Spleen (tissue), 11 donors: ENCODE results near the gene TMEM217. TPM values are rescaled to one million over a fixed set of nuclear protein-coding genes. Genes with fewer than 3 reads are reported as not detected.

Experiments
- DNase-seq: peaks from one replicate; pipeline ENCODE4 v3.0.0-alpha.2; 2020
- H3K27ac ChIP-seq, 8 donors: fragments of 200-600 bp; sonication (generic) in 7 of 8; 1 replicate in 4 of 8; 2 replicates in 4 of 8; pipeline versions ENCODE4 v1.5.0 to v1.8.0; 2016 to 2021; ENCODE audit warnings: inconsistent platforms in 4 of 8, mild to moderate bottlenecking in 4 of 8, moderate library complexity in 1 of 8
- H3K27me3 ChIP-seq, 7 donors: fragments of 200-600 bp; sonication (generic) in 6 of 7; replicated peaks in 1 of 7; 1 replicate in 4 of 7; 2 replicates in 3 of 7; pipeline versions ENCODE4 v1.5.0 to v1.8.0; 2016 to 2021; ENCODE audit warnings: inconsistent platforms in 3 of 7, mild to moderate bottlenecking in 1 of 7
- H3K36me3 ChIP-seq, 6 donors: fragments of 200-600 bp; sonication (generic) in 5 of 6; 1 replicate in 4 of 6; 2 replicates in 2 of 6; pipeline versions ENCODE4 v1.5.0 to v1.8.0; 2016 to 2021; ENCODE audit warnings: inconsistent platforms in 2 of 6
- H3K4me1 ChIP-seq, 6 donors: fragments of 200-600 bp; sonication (generic) in 5 of 6; 1 replicate in 3 of 6; 2 replicates in 3 of 6; pipeline versions ENCODE4 v1.5.0 to v1.8.0; 2016 to 2021; ENCODE audit warnings: inconsistent platforms in 3 of 6
- H3K4me3 ChIP-seq, 8 donors: fragments of 200-600 bp; sonication (generic) in 7 of 8; 1 replicate in 4 of 8; 2 replicates in 4 of 8; pipeline versions ENCODE4 v1.5.0 to v1.8.0; 2016 to 2021; ENCODE audit warnings: inconsistent platforms in 4 of 8, mild to moderate bottlenecking in 4 of 8, moderate library complexity in 2 of 8
- H3K9me3 ChIP-seq, 8 donors: fragments of 200-600 bp; sonication (generic) in 7 of 8; 1 replicate in 4 of 8; 2 replicates in 4 of 8; pipeline versions ENCODE4 v1.5.0 to v1.8.0; 2016 to 2021; ENCODE audit warnings: inconsistent platforms in 4 of 8
- CTCF ChIP-seq, 11 experiments: fragments of 200-600 bp in 7 of 11; fragments of 450-650 bp in 4 of 11; sonication (generic) in 4 of 11; IDR thresholded peaks in 8 of 11; conservative IDR thresholded peaks in 3 of 11; 1 replicate in 7 of 11; 2 replicates in 4 of 11; pipeline versions ENCODE4 v1.4.0 to v1.8.0; 2016 to 2021; ENCODE audit warnings: antibody characterized with exemption in 11 of 11, inconsistent platforms in 4 of 11, mild to moderate bottlenecking in 1 of 11
- POLR2A ChIP-seq, 3 donors: fragments of 450-650 bp; IDR thresholded peaks; one replicate each; pipeline ENCODE4 v1.5.1; 2017; ENCODE audit warnings: antibody characterized with exemption in 3 of 3, mild to moderate bottlenecking in 1 of 3
- POLR2AphosphoS5 ChIP-seq, 3 donors: sonication (generic); formaldehyde crosslinking; IDR thresholded peaks; one replicate each; pipeline ENCODE4 v1.5.1; 2017; ENCODE audit warnings: antibody characterized with exemption in 3 of 3
- WGBS, 5 donors: extraction: QIAGEN DNeasy Blood & Tissue Kit in 3 of 5; methylation state at CpG; one replicate each; pipeline versions ENCODE4 v1.1.5 to v1.1.7; 2013 to 2018; 5-methylcytosine and 5-hydroxymethylcytosine counted together
- intact Hi-C: fragments of 100-400 bp; cut with DNase I; formaldehyde crosslinking; loops from one replicate; pipeline ENCODE4 v1.15.0; 2023; ENCODE audit warnings: low total_unique reads
- polyA plus RNA-seq, 3 donors: library from polyadenylated mRNA; stranded (reverse); fragments of 200-250 nt; gene quantifications; one replicate each; pipeline ENCODE4 v1.2.1, GENCODE V29; 2013
- total RNA-seq, 7 donors: library from RNA; depleted of rRNA in 3 of 7; stranded (reverse); fragments of >200 nt in 3 of 7; fragmentation: NEBNext Ultra II Directional in 4 of 7; extraction: Animal tissue kit (Norgen Biotek cat#: 25700) in 4 of 7; gene quantifications; one replicate each; pipeline versions ENCODE4 v1.1.0 to v1.2.1, GENCODE V29; 2016 to 2021
- donor health status: healthy with polysubstance abuse.
- donor health status: DM: no; HTN: no; CAD: no; lungs with moderate emphysema.
- donor health status: DM: no; HTN: no; CAD: no.
- donor health status: Bipolar disorder and iron deficiency.
- donor health status: healthy.
- donor health status: DM: no; HTN: no; CAD: no.
- donor health status: DM: yes; HTN: yes; CAD: no.

The TMEM217 gene
- total and polyA plus RNA-seq, 10 donors: 0.32 to 2.3 (median 0.83) TPM; not detected in 2

- Histone ChIP-seq H3K27ac (peak overlapping the region in 5 of 8 donors; percentile 51 to 72 (median 64)), H3K4me1 (peaks cover 5 to 47% (median 20%) of the 10 kb centered on the region in 6 donors), H3K27me3 (no peaks in the 10 kb centered on the region), H3K36me3 (no peaks in the 10 kb centered on the region), H3K9me3 (no peaks in the 10 kb centered on the region), H3K4me3 (peak overlapping the region in 7 of 8 donors; percentile 67 to 98 (median 85))
- DNase-seq: no peak
- no peak for TF ChIP-seq CTCF (IDR thresholded peaks at IDR 0.05 in 8 of 11, conservative IDR thresholded peaks at IDR 0.05 in 3 of 11)
- TF ChIP-seq POLR2AphosphoS5 (IDR thresholded peaks at IDR 0.05): no peak
- TF ChIP-seq POLR2A (IDR thresholded peaks at IDR 0.05): no peak
- intact Hi-C loops: no loop called here
- WGBS, 5 donors: 50 to 65% (median 58%) methylated on average over 6 of the region's 6 CpGs
Observed at GRCh38 chr6:37221585-37222124, 36.3 kb downstream of the TMEM217 start.

GRCh38 chr6:37218511-37218910, 39.4 kb downstream of the TMEM217 start:
- 64 to 77% (median 73%) methylated on average over 8 of the region's 8 CpGs for WGBS, 5 donors
- intact Hi-C loops: loop anchor here (10.0 kb wide), 2 partner anchors 334 to 454 kb away; partner anchors contain the start of gene C6orf89
- peaks cover 5 to 47% (median 20%) of the 10 kb centered on the region in 6 donors for H3K4me1 ChIP-seq
- no peaks in the 10 kb centered on the region for H3K9me3 ChIP-seq
- H3K27me3 ChIP-seq: no peaks in the 10 kb centered on the region
- H3K36me3 ChIP-seq: no peaks in the 10 kb centered on the region
- DNase-seq: no peak
- no peak overlapping the region for H3K4me3 ChIP-seq
- no peak for TF ChIP-seq POLR2AphosphoS5 (IDR thresholded peaks at IDR 0.05)
- no peak for TF ChIP-seq CTCF (IDR thresholded peaks at IDR 0.05 in 8 of 11, conservative IDR thresholded peaks at IDR 0.05 in 3 of 11)
- TF ChIP-seq POLR2A (IDR thresholded peaks at IDR 0.05): no peak
- H3K27ac ChIP-seq: peak overlapping the region in 4 of 8 donors; percentile 28 to 72 (median 54)

- DNase-seq: no peak
- no peak for TF ChIP-seq POLR2AphosphoS5 (IDR thresholded peaks at IDR 0.05)
- no peak for TF ChIP-seq CTCF (IDR thresholded peaks at IDR 0.05 in 8 of 11, conservative IDR thresholded peaks at IDR 0.05 in 3 of 11)
- TF ChIP-seq POLR2A (IDR thresholded peaks at IDR 0.05): no peak
- intact Hi-C loops: loop anchor here (10.0 kb wide), 2 partner anchors 333 to 453 kb away; partner anchors contain the start of gene C6orf89
- H3K9me3 ChIP-seq: no peaks in the 10 kb centered on the region
- 85 to 93% (median 92%) methylated on average over 6 of the region's 6 CpGs for WGBS, 5 donors
- peak overlapping the region in 4 of 8 donors; percentile 28 to 72 (median 54) for H3K27ac ChIP-seq
- H3K27me3 ChIP-seq: no peaks in the 10 kb centered on the region
- no peak overlapping the region for H3K4me3 ChIP-seq
- no peaks in the 10 kb centered on the region for H3K36me3 ChIP-seq
- peaks cover 5 to 45% (median 18%) of the 10 kb centered on the region in 6 donors for H3K4me1 ChIP-seq
Observed at GRCh38 chr6:37218061-37218460, 39.9 kb downstream of the TMEM217 start.

GRCh38 chr6:37212268-37212667, 45.7 kb downstream of the TMEM217 start:
- no peak overlapping the region for H3K27ac ChIP-seq
- intact Hi-C loops: loop anchor here (10.0 kb wide), 2 partner anchors 327 to 447 kb away; partner anchors contain the start of gene C6orf89
- no peaks in the 10 kb centered on the region for H3K9me3 ChIP-seq
- no peak for DNase-seq
- no peak overlapping the region for H3K4me3 ChIP-seq
- TF ChIP-seq POLR2AphosphoS5 (IDR thresholded peaks at IDR 0.05) (no peak), POLR2A (IDR thresholded peaks at IDR 0.05) (no peak), CTCF (IDR thresholded peaks at IDR 0.05 in 8 of 11, conservative IDR thresholded peaks at IDR 0.05 in 3 of 11) (no peak)
- H3K27me3 ChIP-seq: no peaks in the 10 kb centered on the region
- H3K4me1 ChIP-seq: peaks cover 0 to 36% (median 21%) of the 10 kb centered on the region in 6 donors
- whole genome bisulfite sequencing, 5 donors: 85 to 90% (median 86%) methylated on average over 9 of the region's 9 CpGs
- H3K36me3 ChIP-seq: no peaks in the 10 kb centered on the region
